Measurements from ENCODE around the gene LRRC73.

- TF ChIP-seq CTCF (IDR thresholded peaks at IDR 0.05) (no peak), POLR2A (IDR thresholded peaks at IDR 0.05) (no peak)
These were observed 28.4 kb downstream of the LRRC73 start for GRCh38 chr6:43481591-43482236.
